Activated naive CD4-positive, alpha-beta T cell treated with anti-CD3 and anti-CD28 coated beads, Interleukin-2, amount 50 U/mL, for 24 hours (primary cell): Measurements from ENCODE around the gene MALRD1.

ENCODE experiments used
- H3K27ac Mint-ChIP-seq: one replicate; pipeline ENCODE4 v1.8.0; 2021; ENCODE audit warnings: mild to moderate bottlenecking, mixed read lengths
- H3K27me3 Mint-ChIP-seq: one replicate; pipeline ENCODE4 v1.8.0; 2021; ENCODE audit warnings: mixed read lengths
- H3K36me3 Mint-ChIP-seq: one replicate; pipeline ENCODE4 v1.8.0; 2021; ENCODE audit warnings: mixed read lengths
- H3K4me1 Mint-ChIP-seq: one replicate; pipeline ENCODE4 v1.8.0; 2021; ENCODE audit warnings: mixed read lengths
- H3K4me3 Mint-ChIP-seq: one replicate; pipeline ENCODE4 v1.8.0; 2021; ENCODE audit warnings: mild to moderate bottlenecking, mixed read lengths
- H3K9me3 Mint-ChIP-seq: one replicate; pipeline ENCODE4 v1.8.0; 2021; ENCODE audit warnings: mixed read lengths

MALRD1 gene

GRCh38 chr10:19449860-19450259, 401.3 kb downstream of the MALRD1 start:
- Mint-ChIP-seq H3K27me3 (no peaks in the 10 kb centered on the region), H3K4me3 (no peak overlapping the region), H3K27ac (no peak overlapping the region), H3K9me3 (no peaks in the 10 kb centered on the region), H3K4me1 (no peaks in the 10 kb centered on the region), H3K36me3 (no peaks in the 10 kb centered on the region)

GRCh38 chr10:19451356-19451755, 402.8 kb downstream of the MALRD1 start:
- Mint-ChIP-seq H3K9me3 (no peaks in the 10 kb centered on the region), H3K27ac (no peak overlapping the region), H3K27me3 (no peaks in the 10 kb centered on the region), H3K4me3 (no peak overlapping the region), H3K4me1 (no peaks in the 10 kb centered on the region), H3K36me3 (no peaks in the 10 kb centered on the region)

GRCh38 chr10:19451937-19452336, 403.3 kb downstream of the MALRD1 start:
- no peaks in the 10 kb centered on the region for H3K4me1 Mint-ChIP-seq
- no peaks in the 10 kb centered on the region for H3K36me3 Mint-ChIP-seq
- H3K4me3 Mint-ChIP-seq: no peak overlapping the region
- no peaks in the 10 kb centered on the region for H3K27me3 Mint-ChIP-seq
- no peaks in the 10 kb centered on the region for H3K9me3 Mint-ChIP-seq
- H3K27ac Mint-ChIP-seq: no peak overlapping the region

GRCh38 chr10:19453967-19454366, 405.4 kb downstream of the MALRD1 start:
- Mint-ChIP-seq H3K4me3 (no peak overlapping the region), H3K27ac (no peak overlapping the region), H3K4me1 (no peaks in the 10 kb centered on the region), H3K9me3 (no peaks in the 10 kb centered on the region), H3K36me3 (no peaks in the 10 kb centered on the region), H3K27me3 (no peaks in the 10 kb centered on the region)

GRCh38 chr10:19461588-19461987, 413.0 kb downstream of the MALRD1 start:
- Mint-ChIP-seq H3K27me3 (no peaks in the 10 kb centered on the region), H3K27ac (no peak overlapping the region), H3K36me3 (no peaks in the 10 kb centered on the region), H3K4me1 (no peaks in the 10 kb centered on the region), H3K4me3 (no peak overlapping the region), H3K9me3 (peaks cover 4% of the 10 kb centered on the region)

- H3K9me3 Mint-ChIP-seq: peaks cover 12% of the 10 kb centered on the region
- H3K27ac Mint-ChIP-seq: no peak overlapping the region
- no peaks in the 10 kb centered on the region for H3K36me3 Mint-ChIP-seq
- no peak overlapping the region for H3K4me3 Mint-ChIP-seq
- H3K4me1 Mint-ChIP-seq: no peaks in the 10 kb centered on the region
- no peaks in the 10 kb centered on the region for H3K27me3 Mint-ChIP-seq
These were observed 418.1 kb downstream of the MALRD1 start for GRCh38 chr10:19466709-19467108.

- no peaks in the 10 kb centered on the region for H3K27me3 Mint-ChIP-seq
- H3K36me3 Mint-ChIP-seq: no peaks in the 10 kb centered on the region
- no peak overlapping the region for H3K4me3 Mint-ChIP-seq
- no peaks in the 10 kb centered on the region for H3K4me1 Mint-ChIP-seq
- no peak overlapping the region for H3K27ac Mint-ChIP-seq
- H3K9me3 Mint-ChIP-seq: peaks cover 10% of the 10 kb centered on the region
These were observed 419.8 kb downstream of the MALRD1 start for GRCh38 chr10:19468413-19468812.

- no peaks in the 10 kb centered on the region for H3K4me1 Mint-ChIP-seq
- H3K36me3 Mint-ChIP-seq: no peaks in the 10 kb centered on the region
- H3K27me3 Mint-ChIP-seq: no peaks in the 10 kb centered on the region
- H3K9me3 Mint-ChIP-seq: peaks cover 17% of the 10 kb centered on the region
- no peak overlapping the region for H3K27ac Mint-ChIP-seq
- H3K4me3 Mint-ChIP-seq: no peak overlapping the region
These were observed 420.9 kb downstream of the MALRD1 start for GRCh38 chr10:19469521-19469920.

- H3K27me3 Mint-ChIP-seq: no peaks in the 10 kb centered on the region
- H3K4me3 Mint-ChIP-seq: no peak overlapping the region
- H3K9me3 Mint-ChIP-seq: no peaks in the 10 kb centered on the region
- no peaks in the 10 kb centered on the region for H3K36me3 Mint-ChIP-seq
- no peaks in the 10 kb centered on the region for H3K4me1 Mint-ChIP-seq
- H3K27ac Mint-ChIP-seq: no peak overlapping the region
These were observed 431.3 kb downstream of the MALRD1 start for GRCh38 chr10:19479854-19480253.

- no peaks in the 10 kb centered on the region for H3K27me3 Mint-ChIP-seq
- no peaks in the 10 kb centered on the region for H3K9me3 Mint-ChIP-seq
- H3K27ac Mint-ChIP-seq: no peak overlapping the region
- H3K4me1 Mint-ChIP-seq: no peaks in the 10 kb centered on the region
- H3K4me3 Mint-ChIP-seq: no peak overlapping the region
- no peaks in the 10 kb centered on the region for H3K36me3 Mint-ChIP-seq
These were observed 431.8 kb downstream of the MALRD1 start for GRCh38 chr10:19480353-19480752.

- Mint-ChIP-seq H3K9me3 (peaks cover 4% of the 10 kb centered on the region), H3K36me3 (no peaks in the 10 kb centered on the region), H3K27me3 (peaks cover 3% of the 10 kb centered on the region), H3K4me1 (no peaks in the 10 kb centered on the region), H3K27ac (no peak overlapping the region), H3K4me3 (no peak overlapping the region)
These were observed 434.8 kb downstream of the MALRD1 start for GRCh38 chr10:19483421-19483820.

- Mint-ChIP-seq H3K27me3 (peaks cover 4% of the 10 kb centered on the region), H3K4me3 (no peak overlapping the region), H3K27ac (peak overlapping the region; percentile 8), H3K4me1 (no peaks in the 10 kb centered on the region), H3K36me3 (no peaks in the 10 kb centered on the region), H3K9me3 (peaks cover 6% of the 10 kb centered on the region)
These were observed 440.1 kb downstream of the MALRD1 start for GRCh38 chr10:19488592-19489280.

- Mint-ChIP-seq H3K9me3 (peaks cover 6% of the 10 kb centered on the region), H3K4me3 (no peak overlapping the region), H3K27me3 (peaks cover 4% of the 10 kb centered on the region), H3K36me3 (no peaks in the 10 kb centered on the region), H3K4me1 (no peaks in the 10 kb centered on the region), H3K27ac (no peak overlapping the region)
These were observed 442.6 kb downstream of the MALRD1 start for GRCh38 chr10:19491166-19491565.

GRCh38 chr10:19493917-19494316, 445.3 kb downstream of the MALRD1 start:
- Mint-ChIP-seq H3K4me3 (no peak overlapping the region), H3K27me3 (no peaks in the 10 kb centered on the region), H3K9me3 (no peaks in the 10 kb centered on the region), H3K36me3 (no peaks in the 10 kb centered on the region), H3K4me1 (no peaks in the 10 kb centered on the region), H3K27ac (no peak overlapping the region)

GRCh38 chr10:19497026-19497425, 448.4 kb downstream of the MALRD1 start:
- Mint-ChIP-seq H3K27me3 (no peaks in the 10 kb centered on the region), H3K4me1 (no peaks in the 10 kb centered on the region), H3K9me3 (no peaks in the 10 kb centered on the region), H3K4me3 (no peak overlapping the region), H3K36me3 (no peaks in the 10 kb centered on the region), H3K27ac (no peak overlapping the region)

GRCh38 chr10:19498393-19499290, 450.0 kb downstream of the MALRD1 start:
- Mint-ChIP-seq H3K36me3 (no peaks in the 10 kb centered on the region), H3K4me1 (no peaks in the 10 kb centered on the region), H3K9me3 (no peaks in the 10 kb centered on the region), H3K4me3 (no peak overlapping the region), H3K27me3 (no peaks in the 10 kb centered on the region), H3K27ac (no peak overlapping the region)
